Measurements from ENCODE around the gene DYNLRB1.
A peak's percentile ranks its signal among the peaks of the same experiment; 100 is the strongest.

Gene DYNLRB1

DNA sequence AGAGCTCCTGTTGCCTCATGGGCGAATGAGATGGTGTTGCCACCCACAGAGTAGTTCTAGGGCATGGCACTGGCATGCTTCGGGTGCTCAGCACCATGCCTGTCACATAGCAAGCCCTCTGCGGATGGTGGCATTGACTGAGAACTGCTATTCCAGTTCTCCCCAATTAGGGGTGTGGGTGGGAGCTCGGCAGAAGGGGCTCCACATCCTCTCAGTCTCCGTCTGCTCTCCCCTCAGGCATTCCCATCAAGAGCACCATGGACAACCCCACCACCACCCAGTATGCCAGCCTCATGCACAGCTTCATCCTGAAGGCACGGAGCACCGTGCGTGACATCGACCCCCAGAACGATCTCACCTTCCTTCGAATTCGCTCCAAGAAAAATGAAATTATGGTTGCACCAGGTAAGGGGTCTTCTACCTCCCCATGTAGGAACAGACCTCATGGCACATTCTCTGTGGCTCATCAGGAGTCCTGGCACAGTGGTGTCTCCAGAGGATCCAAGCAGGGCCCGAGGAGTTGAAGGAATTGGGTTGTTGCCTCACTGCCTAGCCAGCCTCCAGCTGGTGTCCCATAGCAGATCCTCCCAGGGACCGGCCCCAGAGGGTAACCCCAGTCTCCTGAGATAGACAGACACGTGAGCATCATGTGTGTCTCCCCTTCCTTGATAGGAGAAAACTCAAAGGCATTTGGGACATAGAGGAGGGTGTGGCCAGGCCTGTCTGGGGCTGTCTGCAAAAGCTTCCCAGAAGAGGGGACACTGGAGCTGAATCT lies 18.4 kb downstream of the DYNLRB1 start:
- DNase-seq (ENCODE audit: low read depth in 3 of 3): no peak

GRCh38 chr20:34535301-34535840 lies 19.1 kb downstream of the DYNLRB1 start:
- no peak for DNase-seq (ENCODE audit: low read depth in 3 of 3)

DNA sequence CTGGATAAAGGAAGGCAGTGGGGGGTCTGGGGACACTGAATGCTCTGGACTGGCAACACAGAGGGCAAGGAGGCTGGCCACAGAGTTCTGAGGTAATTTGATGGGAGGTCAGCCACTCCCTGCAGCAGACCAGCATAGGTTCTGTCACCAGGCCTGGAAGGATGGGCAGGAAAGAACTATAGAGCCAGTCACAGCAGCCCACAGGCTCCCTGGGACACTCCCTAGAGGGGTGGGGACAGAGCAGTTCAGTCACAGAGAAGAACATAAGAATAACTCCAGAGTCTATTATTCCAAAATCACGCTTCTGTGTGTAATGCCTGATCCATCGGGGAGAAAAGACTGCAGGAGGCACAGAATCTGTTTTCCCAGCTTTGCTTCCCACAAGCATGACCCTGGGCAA lies 19.6 kb downstream of the DYNLRB1 start:
- DNase-seq (ENCODE audit: low read depth in 3 of 3): no peak

DNA sequence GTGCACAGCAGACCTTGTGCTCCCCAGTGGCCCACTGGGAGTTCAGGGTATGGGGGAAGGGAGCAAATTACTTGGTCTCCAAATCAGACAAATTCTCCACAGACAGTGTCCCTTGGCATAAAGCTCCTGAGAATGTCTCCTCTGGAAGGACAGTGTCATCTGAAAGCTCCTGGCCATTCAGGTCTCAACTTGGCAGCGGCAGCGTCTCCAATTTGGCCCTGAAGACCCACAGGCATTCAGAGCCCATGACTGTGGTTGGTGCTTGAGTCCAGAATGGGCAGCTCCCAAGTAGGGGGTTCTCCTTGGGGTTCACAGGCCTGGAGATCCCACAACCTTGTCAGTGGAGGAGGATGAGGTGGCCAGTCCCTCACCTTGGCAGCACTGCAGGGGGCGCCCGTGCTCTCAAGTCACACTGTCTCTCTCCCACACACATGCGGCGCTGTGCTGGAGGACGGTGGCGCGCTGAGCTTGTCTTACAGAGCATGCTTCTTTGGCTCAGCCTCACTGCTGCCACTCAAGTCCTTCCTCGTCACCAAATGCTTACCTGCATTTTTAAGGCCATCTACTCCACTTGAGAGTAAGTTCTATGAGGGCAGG lies 20.7 kb downstream of the DYNLRB1 start:
- peak in 1 of 3 donors; percentile 31 for DNase-seq (ENCODE audit: low read depth in 3 of 3)

DNA sequence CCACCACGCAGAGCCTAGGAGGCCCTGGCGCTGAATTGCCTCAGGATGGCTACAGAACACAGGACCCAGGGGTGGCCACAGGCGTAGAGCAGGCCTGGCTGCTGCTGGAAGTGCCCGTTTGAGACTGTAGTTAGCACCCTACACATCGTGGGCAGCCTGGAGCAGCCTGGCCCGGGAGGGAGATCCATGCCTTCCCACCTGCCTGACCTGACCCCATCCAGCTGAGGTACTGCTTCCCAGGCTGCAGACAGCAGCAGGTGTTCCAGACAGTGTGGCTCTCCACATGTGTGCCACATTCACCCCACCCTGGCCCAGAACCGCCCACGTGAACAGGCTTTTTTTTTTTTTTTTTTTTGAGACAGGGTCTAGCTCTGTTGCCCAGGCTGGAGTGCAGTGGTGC lies 21.4 kb downstream of the DYNLRB1 start:
- DNase-seq (ENCODE audit: low read depth in 3 of 3): no peak

GRCh38 chr20:34538671-34539123 lies 22.5 kb downstream of the DYNLRB1 start:
- DNase-seq (ENCODE audit: low read depth in 3 of 3): peak in 1 of 3 donors; percentile 31

- DNase-seq (ENCODE audit: low read depth in 3 of 3): no peak
Measured at GRCh38 chr20:34539756-34540155, 23.5 kb downstream of the DYNLRB1 start.

- DNase-seq (ENCODE audit: low read depth in 3 of 3): no peak
Measured at GRCh38 chr20:34540596-34541263, 24.5 kb downstream of the DYNLRB1 start.

DNA sequence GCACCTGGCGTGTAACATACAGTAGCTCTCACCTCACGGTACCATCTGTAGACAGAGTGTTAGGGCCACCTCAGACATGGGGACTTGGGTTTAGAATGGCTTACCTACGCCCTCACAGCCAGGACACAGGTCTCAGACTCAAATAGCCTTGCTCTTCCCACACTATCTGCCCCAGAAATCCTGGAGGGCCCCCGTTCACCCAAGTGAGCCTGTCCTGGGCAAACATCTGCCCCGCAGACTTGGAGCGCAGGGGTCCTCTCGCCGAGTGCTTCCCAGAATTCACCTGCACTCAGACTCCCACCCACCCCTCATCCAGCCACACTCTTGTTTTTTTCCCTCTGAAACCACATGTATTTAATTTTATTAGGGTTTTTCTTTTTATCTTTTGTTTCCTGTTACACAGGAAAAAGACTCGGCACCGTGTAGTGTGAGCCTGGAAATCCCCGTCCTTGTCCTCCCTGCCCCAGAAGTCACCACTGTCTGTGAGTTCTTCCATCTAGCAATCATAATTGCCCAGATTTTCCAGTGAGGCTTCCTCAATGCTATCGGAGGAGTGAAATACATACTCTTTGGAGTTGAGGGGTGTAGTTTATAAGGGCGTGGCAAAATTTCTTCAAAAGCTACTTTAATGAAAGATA lies 25.2 kb downstream of the DYNLRB1 start:
- no peak for DNase-seq (ENCODE audit: low read depth in 3 of 3)

DNA sequence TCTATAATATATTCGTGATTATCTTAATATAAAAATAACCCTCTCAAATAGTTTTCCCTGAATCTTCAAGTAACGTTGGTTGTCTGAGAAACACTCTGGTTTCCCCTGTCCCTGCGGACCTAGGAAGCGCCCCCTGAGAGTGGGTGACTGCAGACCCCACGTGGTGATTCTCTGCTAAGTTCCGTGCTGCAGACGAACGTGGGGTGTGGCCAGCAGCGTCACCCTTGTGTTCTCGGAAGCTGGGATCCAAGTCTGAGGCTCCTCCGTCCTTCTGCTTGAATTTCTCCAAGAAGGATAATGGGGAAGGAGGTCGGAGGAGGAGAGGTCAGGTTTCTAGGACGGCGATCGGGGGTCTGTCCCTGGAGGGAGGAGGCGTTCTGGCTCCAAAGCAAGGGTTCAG lies 25.7 kb downstream of the DYNLRB1 start:
- no peak for DNase-seq (ENCODE audit: low read depth in 3 of 3)

DNA sequence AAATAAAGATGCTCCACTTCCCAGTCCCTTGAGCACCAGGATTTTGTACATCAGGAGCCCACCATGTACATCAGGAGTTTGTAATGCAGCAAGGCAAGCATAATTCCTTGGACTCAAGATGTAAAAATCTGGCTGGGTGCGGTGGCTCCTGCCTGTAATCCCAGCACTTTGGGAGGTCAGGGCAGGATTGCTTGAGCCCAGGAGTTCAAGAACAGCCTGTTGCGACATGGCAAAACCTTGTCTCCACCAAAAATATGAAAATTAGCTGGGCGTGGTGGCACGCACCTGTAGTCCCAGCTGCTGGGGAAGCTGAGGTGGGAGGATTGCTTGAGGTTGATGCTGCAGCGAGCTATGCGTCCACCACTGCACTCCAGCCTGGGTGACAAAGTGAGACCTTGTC lies 26.2 kb downstream of the DYNLRB1 start:
- no peak for DNase-seq (ENCODE audit: low read depth in 3 of 3)

GRCh38 chr20:34543463-34544056 lies 27.3 kb downstream of the DYNLRB1 start:
- DNase-seq (ENCODE audit: low read depth in 3 of 3): no peak

DNA sequence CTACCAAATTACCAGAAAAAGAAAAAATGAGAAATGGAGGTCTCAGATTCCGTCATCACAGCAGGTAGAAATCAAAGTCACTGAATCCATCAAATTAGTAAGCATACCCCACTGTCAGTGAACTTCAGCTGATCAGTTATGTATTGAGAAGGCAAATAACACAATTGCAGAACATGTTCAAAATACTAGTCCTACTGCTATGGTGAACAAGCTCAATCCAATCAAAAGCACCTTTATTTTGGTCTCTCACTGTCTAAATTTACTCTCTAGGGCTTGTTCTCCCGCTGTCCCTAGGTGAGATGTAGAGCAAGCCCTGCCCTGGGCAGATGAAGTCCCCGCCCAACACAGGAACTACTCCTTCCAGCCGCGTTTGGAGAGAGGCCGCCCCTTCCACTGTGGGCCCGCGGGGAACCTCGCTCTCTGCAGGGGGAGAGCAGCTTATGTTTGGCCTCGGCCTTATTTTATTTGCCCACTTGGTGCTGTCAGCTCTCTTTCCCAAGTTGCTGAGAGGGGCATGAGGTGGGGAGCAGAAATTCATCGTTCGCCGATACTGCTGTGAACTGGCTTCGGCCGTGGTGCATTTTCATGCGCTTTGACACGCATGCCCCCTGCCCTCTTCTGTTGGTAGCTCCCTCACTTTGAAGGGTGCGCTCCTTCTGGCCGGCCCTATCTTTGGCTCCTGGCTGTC lies 28.0 kb downstream of the DYNLRB1 start:
- peak in 1 of 3 donors; percentile 15 for DNase-seq (ENCODE audit: low read depth in 3 of 3)

- no peak for DNase-seq (ENCODE audit: low read depth in 3 of 3)
Measured at GRCh38 chr20:34546751-34547181, 30.5 kb downstream of the DYNLRB1 start.

DNA sequence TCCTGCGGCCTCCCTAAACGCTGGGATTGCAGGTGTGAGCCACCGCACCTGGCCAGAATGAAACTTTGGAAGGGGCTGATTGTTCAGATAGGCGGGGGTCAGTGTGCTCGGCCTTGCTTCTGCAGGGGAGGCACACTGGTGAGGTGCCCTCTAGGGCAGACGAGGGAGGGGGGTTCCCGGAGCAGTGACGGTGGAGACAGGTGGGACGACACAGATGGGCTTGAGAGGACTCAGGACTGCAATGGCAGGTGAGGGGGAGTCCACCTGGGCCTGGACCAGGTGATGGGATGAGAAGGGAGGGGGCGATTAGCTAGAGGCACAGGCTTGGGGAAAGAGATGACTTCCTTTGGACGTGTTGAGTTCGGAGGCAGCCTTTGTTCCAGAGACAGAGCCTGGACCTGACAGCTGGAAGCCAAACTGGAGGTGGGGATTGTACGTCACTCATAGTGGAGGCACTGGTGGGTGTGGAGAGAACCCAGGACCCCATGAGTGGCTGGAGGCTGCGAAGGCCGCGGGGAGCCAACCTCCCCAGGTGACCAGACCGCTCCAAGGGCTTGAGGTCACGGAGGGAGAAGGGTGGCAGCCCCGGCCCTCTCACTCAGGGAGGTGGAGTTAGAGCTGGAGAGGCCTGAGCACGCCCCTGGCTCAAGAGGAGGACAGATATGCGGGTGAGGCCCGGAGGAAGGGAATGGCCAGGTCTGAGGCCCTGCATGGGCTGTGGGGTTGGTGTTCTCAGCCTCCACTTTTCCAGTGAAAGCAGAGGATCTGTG lies 31.8 kb downstream of the DYNLRB1 start:
- no peak for DNase-seq (ENCODE audit: low read depth in 3 of 3)

GRCh38 chr20:34549291-34549928 lies 33.2 kb downstream of the DYNLRB1 start:
- no peak for DNase-seq (ENCODE audit: low read depth in 3 of 3)

DNA sequence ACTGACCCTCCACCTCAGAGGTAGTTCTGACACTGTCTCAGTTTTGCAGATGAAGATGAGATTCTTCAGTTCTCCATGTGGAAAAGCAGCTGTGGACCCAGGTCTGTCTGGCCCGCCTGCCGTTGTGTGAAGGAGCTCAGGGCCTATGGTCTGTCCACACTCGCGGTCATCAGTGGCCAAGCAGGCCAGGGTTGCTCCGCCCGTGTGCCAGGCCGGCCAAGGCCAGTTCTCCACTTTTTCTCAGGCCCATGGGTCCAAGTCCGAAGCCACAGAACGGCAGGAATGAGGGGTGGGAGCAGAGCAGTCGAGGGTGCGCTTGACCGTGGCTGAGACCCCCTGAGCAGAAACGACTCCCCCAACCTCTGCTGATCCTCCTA lies 33.7 kb downstream of the DYNLRB1 start:
- DNase-seq (ENCODE audit: low read depth in 3 of 3): no peak

DNA sequence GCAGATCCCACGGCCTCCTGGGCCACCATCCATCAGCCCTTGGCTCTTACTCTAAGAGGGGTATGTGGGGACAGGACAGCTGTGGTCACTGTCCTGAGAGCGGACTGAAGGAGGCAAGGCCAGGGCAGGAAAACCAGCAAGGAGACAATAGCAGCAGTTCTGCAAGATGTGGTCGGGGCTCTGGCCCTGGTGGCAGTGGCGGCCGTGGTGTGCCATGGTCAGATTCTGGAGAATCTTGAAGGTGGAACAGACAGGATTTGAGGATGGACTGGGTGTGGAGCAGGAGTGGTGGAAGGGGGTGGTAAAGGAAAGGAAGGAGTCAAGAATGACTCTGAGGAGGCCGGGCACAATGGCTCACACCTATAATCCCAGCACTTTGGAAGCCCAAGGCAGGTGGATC lies 36.3 kb downstream of the DYNLRB1 start:
- no peak for DNase-seq (ENCODE audit: low read depth in 3 of 3)

DNA sequence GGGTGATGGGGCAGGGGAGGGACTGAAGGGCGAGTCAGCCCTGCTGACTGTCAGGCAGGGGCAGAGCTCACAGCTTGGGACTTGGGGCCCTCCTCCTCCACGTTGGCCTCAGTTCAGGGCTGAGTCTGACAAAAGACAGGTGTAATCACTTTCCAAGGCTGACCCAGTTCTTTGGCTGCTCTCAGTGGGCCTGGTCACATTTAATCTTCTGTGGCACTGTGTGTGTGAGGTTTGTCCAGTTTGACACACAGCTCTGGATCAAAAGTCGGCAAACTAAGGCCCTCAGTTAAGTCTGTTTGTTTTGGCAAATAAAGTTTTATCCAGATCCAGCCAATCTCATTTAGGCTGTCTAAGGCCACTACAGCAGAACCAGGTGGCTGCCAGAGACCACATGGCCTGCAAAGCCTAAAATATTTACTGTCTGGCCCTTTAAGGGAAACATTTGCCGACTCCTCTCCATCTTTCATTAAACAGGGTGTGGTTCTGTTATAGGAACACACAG lies 37.2 kb downstream of the DYNLRB1 start:
- no peak for DNase-seq (ENCODE audit: low read depth in 3 of 3)

- DNase-seq (ENCODE audit: low read depth in 3 of 3): no peak
Measured at GRCh38 chr20:34557936-34558319, 41.7 kb downstream of the DYNLRB1 start.
